ENCODE data around the gene AHDC1. TPM values are rescaled to one million over a fixed set of nuclear protein-coding genes. Genes with fewer than 3 reads are reported as not detected.
A peak's percentile ranks its signal among the peaks of the same experiment; 100 is the strongest.

Gene AHDC1
- total RNA-seq, 1 donor from 2014 or later: 40.1 TPM

DNA sequence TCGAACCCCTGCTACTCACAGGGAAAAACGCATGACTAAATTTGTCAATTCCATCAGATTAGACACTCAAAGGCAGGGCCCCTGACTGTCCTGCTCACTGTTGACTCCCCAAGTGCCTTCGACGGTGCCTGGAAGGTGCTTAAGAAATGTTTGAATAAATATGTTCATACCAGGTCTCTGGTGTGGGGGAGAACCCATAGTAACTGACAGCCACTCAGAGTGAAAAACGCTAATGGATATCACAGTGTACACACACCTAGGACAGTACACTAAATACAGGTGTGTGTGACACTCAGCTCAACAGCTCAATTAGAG lies 74.3 kb downstream of the AHDC1 start:
- intact Hi-C loops (cut with micrococcal nuclease): no loop called here
- Histone ChIP-seq H3K27me3 (ENCODE audit: low read depth) (no peaks in the 10 kb centered on the region), H3K9me3 (replicated peaks) (no peaks in the 10 kb centered on the region), H3K27ac (replicated peaks) (peak overlapping the region; percentile 94), H3K4me3 (no peak overlapping the region), H3K36me3 (peaks cover 23% of the 10 kb centered on the region), H3K4me1 (peaks cover 49% of the 10 kb centered on the region)
- TF ChIP-seq, protein P1, sequence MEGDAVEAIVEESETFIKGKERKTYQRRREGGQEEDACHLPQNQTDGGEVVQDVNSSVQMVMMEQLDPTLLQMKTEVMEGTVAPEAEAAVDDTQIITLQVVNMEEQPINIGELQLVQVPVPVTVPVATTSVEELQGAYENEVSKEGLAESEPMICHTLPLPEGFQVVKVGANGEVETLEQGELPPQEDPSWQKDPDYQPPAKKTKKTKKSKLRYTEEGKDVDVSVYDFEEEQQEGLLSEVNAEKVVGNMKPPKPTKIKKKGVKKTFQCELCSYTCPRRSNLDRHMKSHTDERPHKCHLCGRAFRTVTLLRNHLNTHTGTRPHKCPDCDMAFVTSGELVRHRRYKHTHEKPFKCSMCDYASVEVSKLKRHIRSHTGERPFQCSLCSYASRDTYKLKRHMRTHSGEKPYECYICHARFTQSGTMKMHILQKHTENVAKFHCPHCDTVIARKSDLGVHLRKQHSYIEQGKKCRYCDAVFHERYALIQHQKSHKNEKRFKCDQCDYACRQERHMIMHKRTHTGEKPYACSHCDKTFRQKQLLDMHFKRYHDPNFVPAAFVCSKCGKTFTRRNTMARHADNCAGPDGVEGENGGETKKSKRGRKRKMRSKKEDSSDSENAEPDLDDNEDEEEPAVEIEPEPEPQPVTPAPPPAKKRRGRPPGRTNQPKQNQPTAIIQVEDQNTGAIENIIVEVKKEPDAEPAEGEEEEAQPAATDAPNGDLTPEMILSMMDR (IDR thresholded peaks at IDR 0.05; ENCODE audit: borderline replicate concordance): no peak
- DNase-seq: no peak

DNA sequence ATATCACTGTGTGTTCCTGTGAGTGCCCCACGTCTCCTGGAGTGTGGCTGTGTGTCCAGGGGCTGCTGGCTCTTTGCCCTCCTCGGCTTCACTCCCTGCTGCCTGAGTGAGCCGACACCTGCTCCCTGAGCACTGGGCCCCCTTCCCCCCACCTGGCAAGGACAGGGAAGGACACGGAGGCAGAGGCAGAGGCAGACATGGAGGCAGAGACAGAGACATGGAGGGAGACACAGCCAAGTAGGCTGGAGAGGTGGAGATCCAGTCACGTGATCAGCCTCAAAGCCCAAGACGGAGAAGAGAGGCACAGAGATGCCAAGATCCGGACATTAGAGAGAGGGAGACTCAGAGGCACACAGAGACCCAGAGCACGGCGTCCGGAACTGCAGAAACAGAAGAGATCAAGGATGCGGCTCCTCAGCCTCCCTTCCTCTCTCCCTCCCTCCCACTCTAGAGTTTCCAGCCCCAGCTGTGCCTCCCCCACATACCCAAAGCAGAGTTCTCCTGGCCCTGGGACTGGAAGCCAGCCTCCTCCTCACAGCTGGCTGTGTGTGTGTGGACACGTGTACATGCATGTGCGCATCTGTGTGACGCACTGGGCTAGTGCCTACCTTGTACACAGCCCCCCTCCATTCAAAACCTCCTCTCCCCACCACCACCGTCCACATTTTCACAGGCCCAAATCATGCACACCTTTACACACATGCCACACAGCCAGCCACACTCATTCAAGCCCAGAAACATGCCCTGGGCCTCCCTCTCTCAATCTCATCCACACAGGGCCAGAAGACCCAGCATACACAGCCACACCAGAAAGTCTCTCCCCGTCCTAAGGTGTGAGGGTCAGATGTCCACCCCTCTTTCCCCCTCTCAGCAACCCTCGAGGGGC lies 74.9 kb downstream of the AHDC1 start:
- H3K9me3 ChIP-seq (replicated peaks): no peaks in the 10 kb centered on the region
- peak; percentile 78 for DNase-seq
- TF ChIP-seq, protein P1 (IDR thresholded peaks at IDR 0.05; ENCODE audit: borderline replicate concordance): no peak
- peaks cover 17% of the 10 kb centered on the region for H3K36me3 ChIP-seq
- H3K4me3 ChIP-seq: peak overlapping the region; percentile 67
- H3K27ac ChIP-seq (replicated peaks): peak overlapping the region; percentile 94
- H3K27me3 ChIP-seq (ENCODE audit: low read depth): no peaks in the 10 kb centered on the region
- H3K4me1 ChIP-seq: peaks cover 54% of the 10 kb centered on the region
- intact Hi-C loops (cut with micrococcal nuclease): no loop called here

DNA sequence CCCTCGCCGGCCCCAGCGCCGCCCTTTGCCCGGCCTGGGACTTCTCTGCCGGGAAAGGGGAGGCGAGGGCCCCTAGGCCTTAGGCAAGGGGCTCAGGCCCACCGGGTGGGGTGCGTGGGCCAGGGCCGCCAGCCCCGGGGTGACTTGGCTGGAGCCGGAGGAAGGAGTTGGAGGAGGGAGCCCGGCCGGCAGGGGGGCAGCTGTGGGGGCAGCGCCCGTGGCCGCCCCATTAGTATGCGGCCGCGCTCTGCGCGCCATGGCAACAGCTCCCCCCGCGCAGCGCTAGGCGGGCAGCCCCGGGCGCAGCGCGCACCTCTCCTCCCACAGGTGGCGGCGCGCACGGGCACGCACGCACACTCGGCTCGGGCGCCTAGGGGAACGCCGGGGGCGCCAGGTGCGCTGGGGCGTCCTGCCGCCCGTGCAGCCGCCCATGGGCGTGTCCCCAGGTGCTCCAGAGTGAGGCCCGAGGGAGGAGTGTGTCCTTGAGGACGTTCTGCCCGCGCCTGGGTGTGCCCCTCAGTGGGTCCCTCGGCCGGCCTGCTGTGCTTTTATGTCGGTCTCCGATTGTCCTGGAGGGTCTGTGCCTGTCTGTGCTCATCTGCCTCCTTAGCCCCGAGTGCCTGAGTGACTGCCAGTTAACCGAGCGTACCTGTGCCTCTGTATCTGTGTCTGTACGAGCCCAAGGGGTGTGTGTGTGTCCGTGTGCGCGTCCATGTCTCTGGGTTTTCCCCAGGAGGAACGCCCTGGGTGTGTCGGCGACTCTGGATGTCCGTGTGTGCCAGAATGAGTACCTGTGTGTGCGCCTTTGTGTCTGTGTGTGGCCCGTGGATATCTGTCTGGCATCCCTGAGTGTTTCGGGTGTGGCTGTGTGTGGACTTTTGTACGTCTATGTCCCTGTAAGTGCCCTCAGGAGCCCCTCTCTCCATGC lies 75.8 kb downstream of the AHDC1 start:
- TF ChIP-seq, protein P1 (IDR thresholded peaks at IDR 0.05; ENCODE audit: borderline replicate concordance): no peak
- Histone ChIP-seq H3K36me3 (peaks cover 9% of the 10 kb centered on the region), H3K27me3 (ENCODE audit: low read depth) (no peaks in the 10 kb centered on the region), H3K4me1 (peaks cover 63% of the 10 kb centered on the region), H3K9me3 (replicated peaks) (no peaks in the 10 kb centered on the region), H3K27ac (replicated peaks) (peak overlapping the region; percentile 94), H3K4me3 (peak overlapping the region; percentile 67)
- DNase-seq: peak; percentile 57
- intact Hi-C loops (cut with micrococcal nuclease): no loop called here

- Histone ChIP-seq H3K27me3 (ENCODE audit: low read depth) (no peaks in the 10 kb centered on the region), H3K4me3 (peak overlapping the region; percentile 67), H3K9me3 (replicated peaks) (no peaks in the 10 kb centered on the region), H3K4me1 (peaks cover 71% of the 10 kb centered on the region), H3K27ac (replicated peaks) (peak overlapping the region; percentile 94), H3K36me3 (peaks cover under 1% of the 10 kb centered on the region)
- intact Hi-C loops (cut with micrococcal nuclease): no loop called here
- TF ChIP-seq, protein P1 (IDR thresholded peaks at IDR 0.05; ENCODE audit: borderline replicate concordance): no peak
- peak; percentile 70 for DNase-seq
Measured at GRCh38 chr1:27527223-27527889, 76.6 kb downstream of the AHDC1 start.

DNA sequence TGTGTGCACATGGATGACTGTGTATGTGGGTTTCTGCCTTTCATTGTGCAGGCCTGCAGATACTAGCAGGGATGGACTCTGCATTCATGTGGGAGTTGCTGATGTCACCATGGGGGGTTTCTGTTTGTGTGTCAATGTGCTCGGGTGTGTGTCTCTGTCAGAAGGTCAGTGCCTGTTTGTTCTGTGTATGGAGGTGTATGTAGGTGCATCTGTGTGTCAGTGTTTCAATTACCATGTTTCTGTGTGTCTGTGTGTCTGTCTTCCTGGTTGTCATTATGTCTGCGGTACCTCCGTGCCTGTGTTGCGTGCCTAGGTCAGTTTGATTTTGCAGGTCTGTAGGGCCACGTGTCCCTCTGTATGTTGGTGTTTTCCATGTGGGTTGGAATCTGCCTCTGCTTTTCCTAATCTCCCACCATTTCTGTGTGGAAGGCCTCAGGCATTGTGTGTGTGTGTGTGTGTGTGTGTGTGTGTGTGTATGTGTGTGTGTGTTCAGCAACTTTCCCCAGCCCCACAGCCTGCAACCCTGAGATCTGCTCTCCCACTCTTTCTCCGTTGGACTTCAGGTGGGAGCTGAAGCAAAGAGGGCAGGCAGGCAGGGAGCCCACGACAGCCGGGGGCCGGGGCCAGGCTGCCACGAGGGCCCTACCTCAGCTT lies 77.2 kb downstream of the AHDC1 start:
- no peaks in the 10 kb centered on the region for H3K36me3 ChIP-seq
- peak overlapping the region; percentile 67 for H3K4me3 ChIP-seq
- DNase-seq: no peak
- intact Hi-C loops (cut with micrococcal nuclease): no loop called here
- H3K27me3 ChIP-seq (ENCODE audit: low read depth): no peaks in the 10 kb centered on the region
- H3K27ac ChIP-seq (replicated peaks): peak overlapping the region; percentile 94
- peaks cover 77% of the 10 kb centered on the region for H3K4me1 ChIP-seq
- TF ChIP-seq, protein P1 (IDR thresholded peaks at IDR 0.05; ENCODE audit: borderline replicate concordance): no peak
- H3K9me3 ChIP-seq (replicated peaks): no peaks in the 10 kb centered on the region

All from left ventricle myocardium inferior (tissue), 1 donor.